Thymus (tissue), 11 donors: Measurements from ENCODE around the gene HOXA11. TPM values are rescaled to one million over a fixed set of nuclear protein-coding genes. Genes with fewer than 3 reads are reported as not detected.

ENCODE experiments used
- DNase-seq, 9 donors: peaks; one replicate each; pipeline ENCODE4 v3.0.0-alpha.2; 2013; ENCODE audit warnings: low spot score in 9 of 9, low read depth in 6 of 9, missing footprints in 1 of 9
- H3K27ac ChIP-seq, 2 donors: one replicate each; pipeline ENCODE4 v1.5.1; 2013; ENCODE audit warnings: control low read depth in 1 of 2, low read depth in 1 of 2, low read length in 1 of 2, mild to moderate bottlenecking in 1 of 2, moderate library complexity in 1 of 2
- H3K27me3 ChIP-seq, 2 donors: one replicate each; pipeline ENCODE4 v1.5.1; 2013; ENCODE audit warnings: low read length in 1 of 2; ENCODE audit not compliant: control insufficient read depth in 2 of 2, insufficient read depth in 1 of 2
- H3K36me3 ChIP-seq, 2 donors: one replicate each; pipeline ENCODE4 v1.5.1; 2013; ENCODE audit warnings: low read length in 1 of 2, mild to moderate bottlenecking in 1 of 2, moderate library complexity in 1 of 2; ENCODE audit not compliant: control insufficient read depth in 2 of 2, insufficient read depth in 2 of 2
- H3K4me1 ChIP-seq, 2 donors: one replicate each; pipeline ENCODE4 v1.5.1; 2013; ENCODE audit warnings: low read length in 2 of 2; ENCODE audit not compliant: control insufficient read depth in 2 of 2, insufficient read depth in 2 of 2
- H3K4me3 ChIP-seq, 2 donors: one replicate each; pipeline ENCODE4 v1.5.1; 2013; ENCODE audit warnings: low read length in 2 of 2, control low read depth in 1 of 2, mild to moderate bottlenecking in 1 of 2
- H3K9me3 ChIP-seq, 2 donors: one replicate each; pipeline ENCODE4 v1.5.1; 2013; ENCODE audit warnings: low read length in 1 of 2, mild to moderate bottlenecking in 1 of 2; ENCODE audit not compliant: control insufficient read depth in 2 of 2, insufficient read depth in 1 of 2
- WGBS: extraction: QIAGEN DNeasy Blood & Tissue Kit; methylation state at CpG from one replicate; pipeline ENCODE4 v1.1.7; 2013; 5-methylcytosine and 5-hydroxymethylcytosine counted together
- polyA plus RNA-seq: library from polyadenylated mRNA; stranded (reverse); fragments of 200-250 nt; gene quantifications from one replicate; pipeline ENCODE4 v1.2.3, GENCODE V29; 2013
- total RNA-seq: library from RNA; stranded (reverse); fragments of 120-200 nt; gene quantifications from one replicate; pipeline ENCODE4 v1.2.4, GENCODE V29; 2013
- donor health status: healthy.

Gene HOXA11
- total and polyA plus RNA-seq, 2 donors, result under 0.01 TPM; not detected in 1

GRCh38 chr7:27182861-27183681, 2.0 kb downstream of the HOXA11 start:
- H3K4me3 ChIP-seq, result no peak overlapping the region
- WGBS, result 16% methylated on average over 39 of the region's 39 CpGs
- no peaks in the 10 kb centered on the region for H3K36me3 ChIP-seq
- DNase-seq, result no peak
- H3K4me1 ChIP-seq, result peaks cover 14 to 48% of the 10 kb centered on the region in 2 donors
- peaks cover 71 to 100% of the 10 kb centered on the region in 2 donors for H3K27me3 ChIP-seq
- no peak overlapping the region for H3K27ac ChIP-seq
- peaks cover 0 to 7% of the 10 kb centered on the region in 2 donors for H3K9me3 ChIP-seq

GRCh38 chr7:27182285-27182841, 2.7 kb downstream of the HOXA11 start:
- no peak for DNase-seq
- H3K9me3 ChIP-seq, result peaks cover 0 to 7% of the 10 kb centered on the region in 2 donors
- no peaks in the 10 kb centered on the region for H3K36me3 ChIP-seq
- no peak overlapping the region for H3K27ac ChIP-seq
- peaks cover 14 to 41% of the 10 kb centered on the region in 2 donors for H3K4me1 ChIP-seq
- WGBS, result 66% methylated on average over 4 of the region's 4 CpGs
- H3K4me3 ChIP-seq, result no peak overlapping the region
- peaks cover 73 to 100% of the 10 kb centered on the region in 2 donors for H3K27me3 ChIP-seq

- Histone ChIP-seq H3K4me3 (no peak overlapping the region), H3K36me3 (no peaks in the 10 kb centered on the region), H3K27me3 (peaks cover 76 to 100% of the 10 kb centered on the region in 2 donors), H3K9me3 (peaks cover 0 to 7% of the 10 kb centered on the region in 2 donors), H3K27ac (no peak overlapping the region), H3K4me1 (peaks cover 14 to 41% of the 10 kb centered on the region in 2 donors)
- 94% methylated on average over 4 of the region's 4 CpGs for WGBS
- no peak for DNase-seq
Observed at GRCh38 chr7:27181795-27182275, 3.2 kb downstream of the HOXA11 start.

GRCh38 chr7:27180431-27181420, 4.3 kb downstream of the HOXA11 start:
- Histone ChIP-seq H3K4me3 (no peak overlapping the region), H3K27ac (no peak overlapping the region), H3K9me3 (peaks cover 0 to 5% of the 10 kb centered on the region in 2 donors), H3K27me3 (peaks cover 74 to 100% of the 10 kb centered on the region in 2 donors), H3K4me1 (peaks cover 12 to 36% of the 10 kb centered on the region in 2 donors), H3K36me3 (no peaks in the 10 kb centered on the region)
- no peak for DNase-seq
- 93% methylated on average over 12 of the region's 12 CpGs for WGBS

GRCh38 chr7:27179503-27180430, 5.3 kb downstream of the HOXA11 start:
- peaks cover 0 to 2% of the 10 kb centered on the region in 2 donors for H3K9me3 ChIP-seq
- peaks cover 74 to 100% of the 10 kb centered on the region in 2 donors for H3K27me3 ChIP-seq
- H3K36me3 ChIP-seq, result no peaks in the 10 kb centered on the region
- peaks cover 4 to 27% of the 10 kb centered on the region in 2 donors for H3K4me1 ChIP-seq
- DNase-seq, result peak in 7 of 9 donors; percentile 46 to 83 (median 72)
- WGBS, result 24% methylated on average over 56 of the region's 56 CpGs
- no peak overlapping the region for H3K27ac ChIP-seq
- no peak overlapping the region for H3K4me3 ChIP-seq

- DNase-seq, result no peak
- peaks cover 73 to 100% of the 10 kb centered on the region in 2 donors for H3K27me3 ChIP-seq
- H3K4me1 ChIP-seq, result peaks cover 2 to 27% of the 10 kb centered on the region in 2 donors
- H3K9me3 ChIP-seq, result peaks cover 0 to 7% of the 10 kb centered on the region in 2 donors
- WGBS, result 85% methylated on average over 14 of the region's 14 CpGs
- no peak overlapping the region for H3K4me3 ChIP-seq
- no peak overlapping the region for H3K27ac ChIP-seq
- H3K36me3 ChIP-seq, result no peaks in the 10 kb centered on the region
Observed at GRCh38 chr7:27179030-27179429, 6.0 kb downstream of the HOXA11 start.

GRCh38 chr7:27178366-27178765, 6.7 kb downstream of the HOXA11 start:
- WGBS, result 96% methylated on average over 6 of the region's 6 CpGs
- H3K4me1 ChIP-seq, result peaks cover 7 to 22% of the 10 kb centered on the region in 2 donors
- no peak for DNase-seq

GRCh38 chr7:27177795-27178320, 7.2 kb downstream of the HOXA11 start:
- no peak overlapping the region for H3K4me3 ChIP-seq
- H3K4me1 ChIP-seq, result peaks cover 10 to 23% of the 10 kb centered on the region in 2 donors
- peaks cover 75 to 100% of the 10 kb centered on the region in 2 donors for H3K27me3 ChIP-seq
- H3K27ac ChIP-seq, result no peak overlapping the region
- H3K36me3 ChIP-seq, result no peaks in the 10 kb centered on the region
- peaks cover 0 to 7% of the 10 kb centered on the region in 2 donors for H3K9me3 ChIP-seq
- DNase-seq, result no peak
- WGBS, result 94% methylated on average over 5 of the region's 5 CpGs

More at GRCh38 chr7:27178366-27178765, 6.7 kb downstream of the HOXA11 start:
- Histone ChIP-seq H3K9me3 (peaks cover 0 to 7% of the 10 kb centered on the region in 2 donors), H3K36me3 (no peaks in the 10 kb centered on the region), H3K27ac (no peak overlapping the region), H3K27me3 (peaks cover 71 to 100% of the 10 kb centered on the region in 2 donors), H3K4me3 (no peak overlapping the region)
